ENCODE data around the gene SRSF2. TPM values are rescaled to one million over a fixed set of nuclear protein-coding genes. Genes with fewer than 3 reads are reported as not detected.

SRSF2 gene
- total and polyA plus RNA-seq, 2 experiments from 2014 or later: 123 to 165 TPM

GRCh38 chr17:76716839-76717215 lies 20.3 kb downstream of the SRSF2 start:
- Histone ChIP-seq H4K20me1 (ENCODE audit: insufficient read depth) (no peaks in the 10 kb centered on the region), H3K9me3 (ENCODE audit: low read depth) (no peaks in the 10 kb centered on the region), H3K36me3 (ENCODE audit: low read depth) (peaks cover 46% of the 10 kb centered on the region), H3K79me2 (ENCODE audit: insufficient read depth) (peaks cover 70% of the 10 kb centered on the region), H3F3A (ENCODE audit: insufficient read depth) (peaks cover 79% of the 10 kb centered on the region), H3K4me2 (ENCODE audit: unreplicated experiment) (peak overlapping the region; percentile 81), H3K9me2 (ENCODE audit: insufficient read depth) (no peaks in the 10 kb centered on the region), H3K27ac (peak overlapping the region; percentile 100), H3K4me3 (peak overlapping the region; percentile 56), H3K9ac (peak overlapping the region; percentile 92), H3K4me1 (ENCODE audit: insufficient read depth) (peaks cover 34% of the 10 kb centered on the region), H2AFZ (no peak overlapping the region), H3K27me3 (replicated peaks; ENCODE audit: insufficient read depth) (no peaks in the 10 kb centered on the region)
- peak; percentile 94 for DNase-seq
- in situ Hi-C loops (cut with MboI): no loop called here
- 16 to 21% methylated on average over 6 of the region's 6 CpGs for WGBS, 2 experiments (ENCODE audit: low coverage in 1 of 2, low lambda C conversion rate in 2 of 2, missing lambda C conversion rate in 2 of 2)
- TF ChIP-seq EZH2 (IDR thresholded peaks at IDR 0.05; ENCODE audit: insufficient read depth, poor library complexity, severe bottlenecking) (no peak), EZH2phosphoT487 (IDR thresholded peaks at IDR 0.05; ENCODE audit: insufficient read depth, low read depth) (no peak)

- Histone ChIP-seq H3K4me3 (peak overlapping the region; percentile 56), H4K20me1 (ENCODE audit: insufficient read depth) (no peaks in the 10 kb centered on the region), H3K4me2 (ENCODE audit: unreplicated experiment) (peak overlapping the region; percentile 81), H3F3A (ENCODE audit: insufficient read depth) (peaks cover 79% of the 10 kb centered on the region), H3K79me2 (ENCODE audit: insufficient read depth) (peaks cover 70% of the 10 kb centered on the region), H3K36me3 (ENCODE audit: low read depth) (peaks cover 41% of the 10 kb centered on the region), H2AFZ (no peak overlapping the region), H3K9ac (peak overlapping the region; percentile 92), H3K9me2 (ENCODE audit: insufficient read depth) (no peaks in the 10 kb centered on the region), H3K9me3 (ENCODE audit: low read depth) (no peaks in the 10 kb centered on the region), H3K27ac (peak overlapping the region; percentile 100), H3K27me3 (replicated peaks; ENCODE audit: insufficient read depth) (no peaks in the 10 kb centered on the region), H3K4me1 (ENCODE audit: insufficient read depth) (peaks cover 39% of the 10 kb centered on the region)
- DNase-seq: peak; percentile 100
- in situ Hi-C loops (cut with MboI): no loop called here
- TF ChIP-seq EZH2phosphoT487 (IDR thresholded peaks at IDR 0.05; ENCODE audit: insufficient read depth, low read depth): no peak
- 24 to 26% methylated on average over 13 of the region's 13 CpGs for WGBS, 2 experiments (ENCODE audit: low coverage in 1 of 2, low lambda C conversion rate in 2 of 2, missing lambda C conversion rate in 2 of 2)
Measured at GRCh38 chr17:76716146-76716838, 20.8 kb downstream of the SRSF2 start.

GRCh38 chr17:76715496-76715830 lies 21.7 kb downstream of the SRSF2 start:
- peak overlapping the region; percentile 100 for H3K27ac ChIP-seq
- no peaks in the 10 kb centered on the region for H4K20me1 ChIP-seq (ENCODE audit: insufficient read depth)
- no peak overlapping the region for H2AFZ ChIP-seq
- no peaks in the 10 kb centered on the region for H3K9me2 ChIP-seq (ENCODE audit: insufficient read depth)
- H3K9ac ChIP-seq: peak overlapping the region; percentile 60
- in situ Hi-C loops (cut with MboI): no loop called here
- H3K4me2 ChIP-seq (ENCODE audit: unreplicated experiment): peak overlapping the region; percentile 50
- TF ChIP-seq EZH2 (IDR thresholded peaks at IDR 0.05; ENCODE audit: insufficient read depth, poor library complexity, severe bottlenecking): no peak
- H3K79me2 ChIP-seq (ENCODE audit: insufficient read depth): peaks cover 63% of the 10 kb centered on the region
- 0 out of 2 replicates have a peak overlapping the region, but pooled peaks have one; percentile 12 for H3K4me3 ChIP-seq
- 93 to 100% methylated on average over 2 of the region's 2 CpGs for whole genome bisulfite sequencing, 2 experiments (ENCODE audit: low coverage in 1 of 2, low lambda C conversion rate in 2 of 2, missing lambda C conversion rate in 2 of 2)
- H3K36me3 ChIP-seq (ENCODE audit: low read depth): peaks cover 33% of the 10 kb centered on the region
- no peak for DNase-seq
- H3F3A ChIP-seq (ENCODE audit: insufficient read depth): peaks cover 81% of the 10 kb centered on the region
- H3K4me1 ChIP-seq (ENCODE audit: insufficient read depth): peaks cover 42% of the 10 kb centered on the region
- no peaks in the 10 kb centered on the region for H3K27me3 ChIP-seq (replicated peaks; ENCODE audit: insufficient read depth)
- no peaks in the 10 kb centered on the region for H3K9me3 ChIP-seq (ENCODE audit: low read depth)

- H4K20me1 ChIP-seq (ENCODE audit: insufficient read depth): no peaks in the 10 kb centered on the region
- peaks cover 28% of the 10 kb centered on the region for H3K36me3 ChIP-seq (ENCODE audit: low read depth)
- H3K9ac ChIP-seq: peak overlapping the region; percentile 60
- no peaks in the 10 kb centered on the region for H3K9me3 ChIP-seq (ENCODE audit: low read depth)
- H3K4me2 ChIP-seq (ENCODE audit: unreplicated experiment): peak overlapping the region; percentile 50
- H3K27ac ChIP-seq: peak overlapping the region; percentile 100
- peaks cover 42% of the 10 kb centered on the region for H3K4me1 ChIP-seq (ENCODE audit: insufficient read depth)
- DNase-seq: peak; percentile 64
- H3K9me2 ChIP-seq (ENCODE audit: insufficient read depth): no peaks in the 10 kb centered on the region
- no peaks in the 10 kb centered on the region for H3K27me3 ChIP-seq (replicated peaks; ENCODE audit: insufficient read depth)
- 19 to 22% methylated on average over 4 of the region's 4 CpGs for WGBS, 2 experiments (ENCODE audit: low coverage in 1 of 2, low lambda C conversion rate in 2 of 2, missing lambda C conversion rate in 2 of 2)
- peaks cover 62% of the 10 kb centered on the region for H3K79me2 ChIP-seq (ENCODE audit: insufficient read depth)
- TF ChIP-seq EZH2 (IDR thresholded peaks at IDR 0.05; ENCODE audit: insufficient read depth, poor library complexity, severe bottlenecking) (no peak), EZH2phosphoT487 (IDR thresholded peaks at IDR 0.05; ENCODE audit: insufficient read depth, low read depth) (no peak)
- peaks cover 77% of the 10 kb centered on the region for H3F3A ChIP-seq (ENCODE audit: insufficient read depth)
- no peak overlapping the region for H2AFZ ChIP-seq
- H3K4me3 ChIP-seq: no peak overlapping the region
- in situ Hi-C loops (cut with MboI): no loop called here
Measured at GRCh38 chr17:76714822-76715495, 22.2 kb downstream of the SRSF2 start.
